ENCODE data around the gene CLN5.

GRCh38 chr13:76948149-76948548 lies 43.7 kb upstream of the CLN5 start, which contains the start of gene ACOD1:
- TF ChIP-seq, protein P1, sequence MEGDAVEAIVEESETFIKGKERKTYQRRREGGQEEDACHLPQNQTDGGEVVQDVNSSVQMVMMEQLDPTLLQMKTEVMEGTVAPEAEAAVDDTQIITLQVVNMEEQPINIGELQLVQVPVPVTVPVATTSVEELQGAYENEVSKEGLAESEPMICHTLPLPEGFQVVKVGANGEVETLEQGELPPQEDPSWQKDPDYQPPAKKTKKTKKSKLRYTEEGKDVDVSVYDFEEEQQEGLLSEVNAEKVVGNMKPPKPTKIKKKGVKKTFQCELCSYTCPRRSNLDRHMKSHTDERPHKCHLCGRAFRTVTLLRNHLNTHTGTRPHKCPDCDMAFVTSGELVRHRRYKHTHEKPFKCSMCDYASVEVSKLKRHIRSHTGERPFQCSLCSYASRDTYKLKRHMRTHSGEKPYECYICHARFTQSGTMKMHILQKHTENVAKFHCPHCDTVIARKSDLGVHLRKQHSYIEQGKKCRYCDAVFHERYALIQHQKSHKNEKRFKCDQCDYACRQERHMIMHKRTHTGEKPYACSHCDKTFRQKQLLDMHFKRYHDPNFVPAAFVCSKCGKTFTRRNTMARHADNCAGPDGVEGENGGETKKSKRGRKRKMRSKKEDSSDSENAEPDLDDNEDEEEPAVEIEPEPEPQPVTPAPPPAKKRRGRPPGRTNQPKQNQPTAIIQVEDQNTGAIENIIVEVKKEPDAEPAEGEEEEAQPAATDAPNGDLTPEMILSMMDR (conservative IDR thresholded peaks at IDR 0.05 in 1 of 2, IDR thresholded peaks at IDR 0.05 in 1 of 2; ENCODE audit: extremely low read depth in 1 of 2, insufficient read depth in 1 of 2, low read depth in 1 of 2, low read length in 2 of 2): no peak
- TF ChIP-seq EZH2 (IDR thresholded peaks at IDR 0.05; ENCODE audit: borderline replicate concordance, low read length): no peak

Measured in mammary epithelial cell (primary cell).